NOMO-1 treated with dmso at 0.1 percent for 144 hours (cell line): Measurements from ENCODE around the gene MRPS24.
A peak's percentile ranks its signal among the peaks of the same experiment; 100 is the strongest.
"Not testable (repeated sequence)": the region's sequence is repeated elsewhere in the genome, so short reads cannot be mapped to it uniquely, and the experiment has no call there.

ENCODE experiments used
- DNase-seq: peaks from one replicate; lab custom pipeline; 2025; ENCODE audit not compliant: unreplicated experiment; lab: John Stamatoyannopoulos, UW

Gene MRPS24

GRCh38 chr7:43869006-43869866 is at the start of gene MRPS24:
TSS of gene MRPS24 (minus strand) at chr7:43869517. CDS start at chr7:43869495, 22 bp downstream.
- DNase-seq: peak; percentile 92

GRCh38 chr7:43915907-43916306 is 46.6 kb upstream of the MRPS24 start:
- DNase-seq: no peak

- DNase-seq: no peak
Measured at GRCh38 chr7:43914795-43915194, 45.5 kb upstream of the MRPS24 start.

GRCh38 chr7:43906331-43907010 is 37.2 kb upstream of the MRPS24 start, which contains the start of gene URGCP:
TSS of gene URGCP (minus strand) at chr7:43906596. CDS start at chr7:43906575, 21 bp downstream.
- DNase-seq: peak; percentile 16

DNA sequence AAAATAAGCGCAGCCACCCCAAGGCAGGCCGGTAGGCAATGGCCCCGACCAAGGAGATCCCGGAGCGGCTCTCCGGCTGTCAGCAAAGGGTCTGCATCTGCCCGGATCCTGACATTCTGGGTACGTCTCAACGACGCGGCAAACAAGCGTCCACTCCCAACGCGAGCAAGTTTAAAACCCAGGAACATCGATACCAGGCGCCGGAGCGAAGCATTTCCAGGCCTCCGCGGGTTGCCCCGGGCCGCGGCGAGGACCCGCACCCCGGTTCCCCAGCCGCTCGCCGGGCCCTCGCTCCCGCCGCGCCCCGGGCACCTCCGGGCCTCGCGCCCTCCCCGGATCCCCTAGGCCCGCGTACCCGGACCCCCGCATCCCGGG is 36.6 kb upstream of the MRPS24 start:
- no peak for DNase-seq

- DNase-seq: no peak
Measured at GRCh38 chr7:43905209-43905946, 36.1 kb upstream of the MRPS24 start.

GRCh38 chr7:43904533-43905208 is 35.4 kb upstream of the MRPS24 start:
- no peak for DNase-seq

GRCh38 chr7:43902542-43903054 is 33.3 kb upstream of the MRPS24 start:
- DNase-seq: no peak

- DNase-seq: not testable (repeated sequence)
Measured at GRCh38 chr7:43898571-43898970, 29.3 kb upstream of the MRPS24 start.

- no peak for DNase-seq
Measured at GRCh38 chr7:43895847-43896415, 26.6 kb upstream of the MRPS24 start.

- no peak for DNase-seq
Measured at GRCh38 chr7:43891069-43891955, 22.0 kb upstream of the MRPS24 start.

GRCh38 chr7:43890468-43890867 is 21.2 kb upstream of the MRPS24 start:
- no peak for DNase-seq

DNA sequence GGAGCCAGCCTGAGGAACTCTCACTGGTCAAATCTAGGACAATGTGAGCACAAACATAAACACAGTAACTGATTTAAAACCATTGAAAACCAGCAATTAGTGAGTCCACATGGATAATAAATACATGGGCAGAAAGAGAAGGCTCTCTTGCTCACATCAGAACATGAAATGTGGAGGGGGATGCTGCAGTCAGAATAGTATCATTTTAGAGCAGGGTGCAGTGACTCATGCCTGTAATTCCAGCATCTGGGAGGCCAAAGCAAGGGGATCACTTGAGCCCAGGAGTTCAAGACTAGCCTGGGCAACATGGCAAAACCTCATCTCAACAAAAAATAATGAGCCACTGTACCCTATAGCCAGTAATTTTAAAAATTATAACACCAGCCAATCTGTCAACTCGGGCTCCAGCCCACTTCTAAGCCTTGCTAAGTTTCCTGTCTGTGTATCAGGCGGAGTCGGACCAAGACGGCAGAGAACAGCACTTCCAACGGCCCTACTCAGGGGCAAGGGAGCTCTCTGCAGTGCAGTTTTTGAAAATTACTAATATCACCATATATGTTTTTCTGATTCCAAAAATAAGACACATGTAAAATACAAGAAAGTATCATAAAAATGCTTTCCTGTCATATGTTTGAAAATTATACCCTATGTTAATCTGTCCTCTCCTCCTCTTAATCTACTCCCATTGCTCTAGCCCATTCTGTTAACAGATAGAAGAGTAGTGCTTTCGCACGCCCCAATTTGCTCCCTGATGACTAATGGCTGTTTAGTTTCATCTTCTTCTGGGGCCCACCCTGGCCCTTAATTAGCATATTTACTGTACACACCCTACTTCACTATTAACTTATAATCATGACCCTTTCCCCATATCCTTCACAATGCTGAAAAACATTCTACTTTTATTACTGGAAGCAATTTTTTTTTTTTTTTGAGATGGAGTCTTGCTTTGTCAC is 20.0 kb upstream of the MRPS24 start:
- no peak for DNase-seq

DNA sequence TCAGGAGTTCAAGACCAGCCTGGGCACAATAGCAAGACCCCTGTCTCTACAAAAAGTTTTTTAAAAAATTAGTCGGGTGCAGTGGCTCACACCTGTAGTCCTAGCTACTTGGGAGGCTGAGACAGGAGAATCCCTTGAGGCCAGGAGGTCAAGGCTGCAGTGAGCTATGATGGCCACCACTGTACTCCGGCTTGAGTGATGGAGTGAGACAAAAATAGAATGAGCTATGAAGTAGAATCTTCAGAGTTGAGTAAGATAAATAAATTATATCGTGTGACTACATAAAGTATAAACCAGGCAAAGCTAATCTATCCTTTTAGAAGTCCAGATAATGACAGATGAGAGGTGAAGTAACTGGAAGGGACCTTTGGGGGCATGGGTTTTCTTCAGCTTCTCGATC is 15.3 kb upstream of the MRPS24 start:
- DNase-seq: no peak

DNA sequence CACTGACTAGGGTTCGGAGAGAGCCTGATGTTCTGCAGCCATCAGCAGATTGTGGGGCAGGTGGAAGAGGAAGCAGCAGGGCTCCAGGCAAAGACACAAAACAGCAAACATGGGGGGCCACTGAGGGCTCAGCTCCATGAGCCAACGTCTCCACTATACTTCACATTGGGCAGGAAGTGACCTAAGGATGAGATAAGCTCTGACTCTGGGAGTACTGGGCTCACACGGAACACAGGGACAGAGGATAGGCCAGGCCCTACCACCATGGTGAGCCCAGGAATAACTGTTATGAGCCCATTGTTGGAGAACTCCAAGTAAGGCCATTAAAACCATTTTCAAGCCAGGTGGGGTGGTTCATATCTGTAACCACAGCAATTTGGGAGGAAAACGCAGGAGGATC is 14.9 kb upstream of the MRPS24 start:
- DNase-seq: no peak

DNA sequence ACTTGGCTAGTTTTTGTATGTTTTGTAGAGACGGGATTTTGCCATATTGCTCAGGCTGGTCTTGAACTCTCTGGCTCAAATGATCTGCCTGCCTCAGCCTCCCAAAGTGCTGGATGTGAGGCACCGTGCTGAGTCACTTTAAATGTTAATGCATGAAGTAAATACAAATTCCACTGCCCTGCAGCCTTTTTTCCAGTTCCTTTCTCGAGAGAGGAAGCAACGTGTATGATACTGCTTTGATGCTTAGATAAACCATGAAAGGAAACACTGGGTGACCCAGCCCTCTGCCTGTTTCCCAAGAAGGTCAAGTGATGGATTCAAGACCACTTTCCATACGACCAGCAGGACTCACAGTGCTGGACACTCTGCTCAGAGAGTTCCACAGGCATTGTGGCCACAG is 11.3 kb upstream of the MRPS24 start:
- DNase-seq: no peak

DNA sequence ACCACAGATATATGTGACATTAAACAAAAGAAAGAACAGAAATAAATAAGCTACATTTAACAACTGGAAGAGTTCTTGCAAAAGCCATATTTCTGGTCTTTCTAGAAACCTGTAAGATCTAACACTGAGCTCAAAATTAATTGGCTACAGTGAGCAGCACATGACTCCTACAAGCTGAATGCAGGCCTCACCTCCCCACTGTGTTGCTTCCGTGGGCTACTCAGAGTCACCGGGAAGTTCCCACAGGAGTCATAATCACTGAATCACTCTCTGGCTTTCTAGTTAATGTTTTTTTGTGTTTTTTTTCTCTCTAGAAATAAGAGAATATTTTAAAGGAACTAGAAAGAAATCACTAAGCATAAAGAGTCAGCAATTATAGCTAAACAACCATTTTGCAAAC is 10.2 kb upstream of the MRPS24 start:
- no peak for DNase-seq

GRCh38 chr7:43878867-43879266 is 9.6 kb upstream of the MRPS24 start:
- no peak for DNase-seq
